ENCODE data around the gene RTN4RL1. TPM values are rescaled to one million over a fixed set of nuclear protein-coding genes. Genes with fewer than 3 reads are reported as not detected.

Gene RTN4RL1
- total and polyA plus RNA-seq, 2 of the 4 experiments (the other 2 are of a cell fraction) = under 0.01 to 0.03 TPM

DNA sequence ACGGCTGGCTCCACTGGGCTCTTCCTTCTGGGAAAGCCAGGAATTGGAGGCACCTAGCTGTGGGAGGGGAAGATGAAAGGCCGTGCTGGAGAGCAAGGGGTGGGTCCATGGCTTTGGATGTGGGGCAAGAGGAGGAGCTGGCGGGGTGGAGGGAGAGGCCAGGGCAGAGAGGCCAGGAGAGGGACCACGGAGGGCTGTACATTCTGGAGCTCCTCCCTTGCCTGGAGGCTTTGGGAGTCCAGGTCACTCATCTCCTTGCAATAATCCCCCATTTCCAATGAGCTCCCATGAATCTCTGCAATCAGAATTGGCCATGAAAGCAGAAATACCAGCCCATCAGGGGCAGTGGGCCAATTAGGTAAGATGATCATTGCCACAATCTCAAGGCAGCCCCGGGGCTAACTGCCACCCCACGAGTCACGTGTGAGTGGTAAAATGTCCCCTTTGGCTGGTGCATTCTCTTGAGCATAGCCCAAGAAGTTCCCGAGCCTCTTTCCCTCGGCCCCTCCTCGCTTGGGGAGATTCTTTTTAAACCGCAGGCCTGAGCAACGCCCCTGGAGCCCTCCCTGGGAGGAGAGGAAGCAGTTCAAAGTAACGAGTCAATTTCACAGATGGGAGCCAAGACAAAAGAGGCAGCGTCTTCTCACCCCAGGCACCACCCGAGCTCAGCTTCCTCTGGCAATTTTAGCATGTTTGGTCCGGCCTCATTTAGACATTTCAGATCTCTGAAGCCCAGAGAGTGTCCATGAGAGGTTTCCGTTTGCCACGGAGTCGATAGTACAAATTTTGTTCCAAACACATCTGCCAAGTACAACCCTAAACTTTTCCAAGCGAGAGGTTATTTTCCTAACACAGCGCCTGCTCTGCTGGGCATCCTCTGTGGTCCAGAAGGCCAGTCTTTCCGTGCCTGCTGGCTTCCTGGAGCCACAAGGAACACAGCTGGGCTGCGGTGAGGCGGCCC lies 13.4 kb downstream of the RTN4RL1 start:
- Histone ChIP-seq H3K9ac (ENCODE audit: low read depth, low read length) (no peak overlapping the region), H3K23ac (ENCODE audit: low read depth, low read length) (peak overlapping the region; percentile 32; the same call in 1 of the 2 replicates), H3K9me1 (ENCODE audit: insufficient read depth, low read length) (no peaks in the 10 kb centered on the region), H3K9me3 (ENCODE audit: control insufficient read depth, insufficient read depth, low read length) (peaks cover 2% of the 10 kb centered on the region; the same call in 1 of the 2 replicates), H4K20me1 (ENCODE audit: insufficient read depth, low read length) (no peaks in the 10 kb centered on the region), H3K4ac (ENCODE audit: low read depth, low read length) (no peak overlapping the region), H2AFZ (replicated peaks; ENCODE audit: low read length, poor library complexity) (peak overlapping the region; percentile 90), H3K27me3 (ENCODE audit: control insufficient read depth, insufficient read depth, low read length) (peaks cover 23% of the 10 kb centered on the region), H2BK20ac (ENCODE audit: low read depth, low read length) (no peak overlapping the region; the same call in 1 of the 2 replicates), H3K79me1 (ENCODE audit: low read depth in 1 of 2, low read length in 2 of 2) (no peaks in the 10 kb centered on the region), H2AK9ac (replicated peaks; ENCODE audit: low read depth, low read length, poor library complexity) (peak overlapping the region; percentile 44), H2AK5ac (ENCODE audit: low read depth, low read length) (no peak overlapping the region), H2BK5ac (ENCODE audit: low read depth, low read length, poor library complexity, severe bottlenecking) (no peak overlapping the region), H3K4me3 (ENCODE audit: insufficient read depth, low read depth, low read length) (no peak overlapping the region), H3K56ac (ENCODE audit: extremely low read depth, insufficient read depth, low read length) (no peak overlapping the region), H4K5ac (ENCODE audit: low read depth, low read length) (no peak overlapping the region), H3K18ac (ENCODE audit: low read depth, low read length) (no peak overlapping the region), H3K4me1 (ENCODE audit: control insufficient read depth, insufficient read depth, low read length) (peaks cover 8% of the 10 kb centered on the region; the same call in 1 of the 2 replicates), H2BK15ac (ENCODE audit: low read depth, low read length) (no peak overlapping the region), H2BK120ac (ENCODE audit: low read depth, low read length) (peak overlapping the region; percentile 10; the same call in 1 of the 2 replicates), H4K91ac (ENCODE audit: insufficient read depth, low read depth, low read length) (no peak overlapping the region), H3K36me3 (ENCODE audit: control insufficient read depth, insufficient read depth, low read length) (no peaks in the 10 kb centered on the region), H3K14ac (replicated peaks; ENCODE audit: low read depth, low read length) (no peak overlapping the region), H3K4me2 (ENCODE audit: low read depth, low read length) (peak overlapping the region; percentile 27; the same call in 1 of the 2 replicates), H3K27ac (ENCODE audit: insufficient read depth, low read length) (no peak overlapping the region), H4K8ac (ENCODE audit: low read depth in 2 of 2, low read length in 2 of 2) (peak overlapping the region in 1 of 2 experiments; percentile 54; a peak in 1 of 4 replicates)
- no peak for TF ChIP-seq FOS (IDR thresholded peaks at IDR 0.05; ENCODE audit: low read depth, low read length)
- no peak for TF ChIP-seq MXI1 (IDR thresholded peaks at IDR 0.05; ENCODE audit: borderline replicate concordance, low read depth, low read length)
- TF ChIP-seq, protein P1, sequence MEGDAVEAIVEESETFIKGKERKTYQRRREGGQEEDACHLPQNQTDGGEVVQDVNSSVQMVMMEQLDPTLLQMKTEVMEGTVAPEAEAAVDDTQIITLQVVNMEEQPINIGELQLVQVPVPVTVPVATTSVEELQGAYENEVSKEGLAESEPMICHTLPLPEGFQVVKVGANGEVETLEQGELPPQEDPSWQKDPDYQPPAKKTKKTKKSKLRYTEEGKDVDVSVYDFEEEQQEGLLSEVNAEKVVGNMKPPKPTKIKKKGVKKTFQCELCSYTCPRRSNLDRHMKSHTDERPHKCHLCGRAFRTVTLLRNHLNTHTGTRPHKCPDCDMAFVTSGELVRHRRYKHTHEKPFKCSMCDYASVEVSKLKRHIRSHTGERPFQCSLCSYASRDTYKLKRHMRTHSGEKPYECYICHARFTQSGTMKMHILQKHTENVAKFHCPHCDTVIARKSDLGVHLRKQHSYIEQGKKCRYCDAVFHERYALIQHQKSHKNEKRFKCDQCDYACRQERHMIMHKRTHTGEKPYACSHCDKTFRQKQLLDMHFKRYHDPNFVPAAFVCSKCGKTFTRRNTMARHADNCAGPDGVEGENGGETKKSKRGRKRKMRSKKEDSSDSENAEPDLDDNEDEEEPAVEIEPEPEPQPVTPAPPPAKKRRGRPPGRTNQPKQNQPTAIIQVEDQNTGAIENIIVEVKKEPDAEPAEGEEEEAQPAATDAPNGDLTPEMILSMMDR (conservative IDR thresholded peaks at IDR 0.05; ENCODE audit: low read depth, low read length) = no peak
- TF ChIP-seq MAZ (IDR thresholded peaks at IDR 0.05; ENCODE audit: borderline replicate concordance, low read depth, low read length) = no peak
- no peak for TF ChIP-seq BHLHE40 (IDR thresholded peaks at IDR 0.05; ENCODE audit: low read depth, low read length)
- TF ChIP-seq, protein P2, sequence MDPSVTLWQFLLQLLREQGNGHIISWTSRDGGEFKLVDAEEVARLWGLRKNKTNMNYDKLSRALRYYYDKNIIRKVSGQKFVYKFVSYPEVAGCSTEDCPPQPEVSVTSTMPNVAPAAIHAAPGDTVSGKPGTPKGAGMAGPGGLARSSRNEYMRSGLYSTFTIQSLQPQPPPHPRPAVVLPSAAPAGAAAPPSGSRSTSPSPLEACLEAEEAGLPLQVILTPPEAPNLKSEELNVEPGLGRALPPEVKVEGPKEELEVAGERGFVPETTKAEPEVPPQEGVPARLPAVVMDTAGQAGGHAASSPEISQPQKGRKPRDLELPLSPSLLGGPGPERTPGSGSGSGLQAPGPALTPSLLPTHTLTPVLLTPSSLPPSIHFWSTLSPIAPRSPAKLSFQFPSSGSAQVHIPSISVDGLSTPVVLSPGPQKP (IDR thresholded peaks at IDR 0.05; ENCODE audit: borderline replicate concordance, low read depth, low read length) = no peak
- TF ChIP-seq MAFK (IDR thresholded peaks at IDR 0.05; ENCODE audit: low read depth, low read length) = no peak
- no peak for TF ChIP-seq CEBPB (IDR thresholded peaks at IDR 0.05; ENCODE audit: low read depth, low read length)
- no peak for TF ChIP-seq POLR2A (IDR thresholded peaks at IDR 0.05; ENCODE audit: low read depth, low read length)
- no peak for TF ChIP-seq CHD1 (IDR thresholded peaks at IDR 0.05; ENCODE audit: low read depth, low read length)
- no peak for TF ChIP-seq RAD21 (IDR thresholded peaks at IDR 0.05; ENCODE audit: low read length)
- TF ChIP-seq, protein P3, sequence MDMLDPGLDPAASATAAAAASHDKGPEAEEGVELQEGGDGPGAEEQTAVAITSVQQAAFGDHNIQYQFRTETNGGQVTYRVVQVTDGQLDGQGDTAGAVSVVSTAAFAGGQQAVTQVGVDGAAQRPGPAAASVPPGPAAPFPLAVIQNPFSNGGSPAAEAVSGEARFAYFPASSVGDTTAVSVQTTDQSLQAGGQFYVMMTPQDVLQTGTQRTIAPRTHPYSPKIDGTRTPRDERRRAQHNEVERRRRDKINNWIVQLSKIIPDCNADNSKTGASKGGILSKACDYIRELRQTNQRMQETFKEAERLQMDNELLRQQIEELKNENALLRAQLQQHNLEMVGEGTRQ (IDR thresholded peaks at IDR 0.05; ENCODE audit: low read depth, low read length) = no peak
- in situ Hi-C loops (cut with MboI; ENCODE audit: low sequenced_read_pairs) (no loop called here), dilution Hi-C loops (cut with HindIII; ENCODE audit: low sequenced_read_pairs, unreplicated experiment) (no loop called here), intact Hi-C loops (cut with micrococcal nuclease) (no loop called here)
- ATAC-seq (ENCODE audit: low read depth) = peak; percentile 80
- BruUV-seq (replicated peaks) = no TSS peak
- POLR2A ChIA-PET (ENCODE audit: unreplicated experiment) = no interaction called here
- no peak for DNase-seq
- WGBS, 2 experiments (ENCODE audit: extremely low coverage in 2 of 2, insufficient read length in 1 of 2) = 37% methylated on average over 12 of the region's 24 CpGs; no CpG with 5 or more reads in 1 of the 2 experiments
- CTCF ChIA-PET = no interaction called here
